GM18858 (cell line): ENCODE results near the gene HECW1.
"Not testable (repeated sequence)": the region's sequence is repeated elsewhere in the genome, so short reads cannot be mapped to it uniquely, and the experiment has no call there.

Source experiments
- ATAC-seq: cut with Tn5 transposase; IDR thresholded peaks from one replicate; pipeline ENCODE4 v1.9.1; 2021; ENCODE audit not compliant: unreplicated experiment

Gene HECW1

DNA sequence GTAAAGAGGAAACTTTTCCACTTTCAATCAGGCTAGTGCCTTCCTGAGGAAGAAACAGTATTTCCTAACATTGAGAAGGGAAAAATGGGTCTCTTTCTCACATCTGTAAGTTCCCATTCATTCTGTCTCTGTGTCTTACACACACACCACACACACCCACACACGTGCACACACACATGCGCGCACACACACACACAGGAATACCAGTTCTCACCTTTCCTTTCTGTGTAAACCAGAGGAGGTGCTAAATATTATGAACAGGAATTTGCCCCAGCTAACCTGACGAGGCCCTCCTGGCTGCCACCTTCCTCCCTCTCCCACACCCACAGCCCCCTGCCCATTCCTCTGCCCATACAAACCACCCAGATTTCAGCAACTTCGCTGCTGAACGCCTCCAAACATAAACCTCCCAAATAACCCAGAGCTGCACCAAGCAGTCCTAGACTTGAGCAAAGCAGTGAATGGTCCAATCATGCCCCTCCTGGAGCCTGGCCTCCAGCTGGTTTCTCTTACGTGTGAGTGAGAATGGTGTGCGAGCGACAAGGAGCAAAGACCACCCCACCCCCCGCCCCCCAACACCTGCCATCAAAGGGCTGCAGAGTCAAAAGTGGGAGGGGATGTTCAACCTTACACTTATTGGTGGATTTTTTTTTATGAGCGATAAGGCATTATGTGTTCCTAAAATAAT is 190.5 kb downstream of the HECW1 start:
- no peak for ATAC-seq

DNA sequence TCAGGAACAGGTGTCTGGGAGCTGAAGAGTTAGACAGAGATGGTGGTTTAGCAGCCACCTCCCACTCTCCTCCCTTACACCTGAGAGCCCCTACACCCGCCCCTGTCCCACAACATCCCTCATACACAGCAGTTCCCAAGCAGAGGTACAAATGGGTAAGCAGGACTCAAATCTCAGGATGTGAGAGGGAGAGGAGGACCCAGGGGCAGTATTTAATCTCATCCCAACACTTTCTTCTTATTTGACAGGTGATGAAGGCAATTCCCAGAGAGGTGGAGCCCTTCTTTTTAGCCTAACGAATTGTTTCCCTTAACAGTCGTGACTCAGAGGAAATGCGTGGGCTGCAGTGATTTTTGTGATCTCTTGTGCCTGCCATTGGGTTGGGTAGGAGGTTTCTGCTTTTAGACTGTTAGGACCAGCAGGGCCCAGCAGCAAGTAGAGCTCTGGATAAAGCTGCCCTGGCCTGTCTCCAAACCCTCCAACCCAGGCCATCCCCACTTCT is 191.3 kb downstream of the HECW1 start:
- ATAC-seq: no peak

GRCh38 chr7:43306404-43306803 is 194.0 kb downstream of the HECW1 start:
- no peak for ATAC-seq

- no peak for ATAC-seq
Observed at GRCh38 chr7:43307522-43307921, 195.1 kb downstream of the HECW1 start.

GRCh38 chr7:43308913-43309705 is 196.7 kb downstream of the HECW1 start:
- ATAC-seq: no peak

GRCh38 chr7:43309706-43310022 is 197.2 kb downstream of the HECW1 start:
- no peak for ATAC-seq

DNA sequence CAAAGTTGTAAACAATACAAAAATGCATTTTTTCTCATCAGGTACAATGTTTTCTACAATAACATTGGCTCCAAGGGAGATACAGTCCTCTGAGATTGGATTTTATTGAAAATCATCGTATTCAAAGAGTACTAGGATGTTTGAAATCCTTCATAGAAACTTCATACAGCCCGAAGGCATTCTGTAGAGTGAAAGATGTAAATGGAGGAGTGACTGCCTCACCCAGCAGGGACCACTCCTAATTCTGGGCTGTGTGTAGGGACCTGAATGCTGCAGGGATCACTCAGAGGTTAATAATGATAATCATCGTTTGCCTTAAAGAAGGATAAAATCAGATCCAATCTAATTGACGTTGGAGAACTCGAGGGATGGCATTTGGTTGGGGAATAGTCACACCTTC is 198.6 kb downstream of the HECW1 start:
- no peak for ATAC-seq

DNA sequence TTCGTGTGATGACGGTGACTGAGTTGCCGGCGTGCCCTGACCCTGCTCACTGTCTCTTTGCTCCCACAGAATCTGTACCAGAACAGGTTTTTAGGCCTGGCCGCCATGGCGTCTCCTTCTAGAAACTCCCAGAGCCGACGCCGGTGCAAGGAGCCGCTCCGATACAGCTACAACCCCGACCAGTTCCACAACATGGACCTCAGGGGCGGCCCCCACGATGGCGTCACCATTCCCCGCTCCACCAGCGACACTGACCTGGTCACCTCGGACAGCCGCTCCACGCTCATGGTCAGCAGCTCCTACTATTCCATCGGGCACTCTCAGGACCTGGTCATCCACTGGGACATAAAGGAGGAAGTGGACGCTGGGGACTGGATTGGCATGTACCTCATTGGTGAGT is 199.2 kb downstream of the HECW1 start:
- ATAC-seq: no peak

GRCh38 chr7:43313628-43314378 is 201.4 kb downstream of the HECW1 start:
- ATAC-seq: no peak

DNA sequence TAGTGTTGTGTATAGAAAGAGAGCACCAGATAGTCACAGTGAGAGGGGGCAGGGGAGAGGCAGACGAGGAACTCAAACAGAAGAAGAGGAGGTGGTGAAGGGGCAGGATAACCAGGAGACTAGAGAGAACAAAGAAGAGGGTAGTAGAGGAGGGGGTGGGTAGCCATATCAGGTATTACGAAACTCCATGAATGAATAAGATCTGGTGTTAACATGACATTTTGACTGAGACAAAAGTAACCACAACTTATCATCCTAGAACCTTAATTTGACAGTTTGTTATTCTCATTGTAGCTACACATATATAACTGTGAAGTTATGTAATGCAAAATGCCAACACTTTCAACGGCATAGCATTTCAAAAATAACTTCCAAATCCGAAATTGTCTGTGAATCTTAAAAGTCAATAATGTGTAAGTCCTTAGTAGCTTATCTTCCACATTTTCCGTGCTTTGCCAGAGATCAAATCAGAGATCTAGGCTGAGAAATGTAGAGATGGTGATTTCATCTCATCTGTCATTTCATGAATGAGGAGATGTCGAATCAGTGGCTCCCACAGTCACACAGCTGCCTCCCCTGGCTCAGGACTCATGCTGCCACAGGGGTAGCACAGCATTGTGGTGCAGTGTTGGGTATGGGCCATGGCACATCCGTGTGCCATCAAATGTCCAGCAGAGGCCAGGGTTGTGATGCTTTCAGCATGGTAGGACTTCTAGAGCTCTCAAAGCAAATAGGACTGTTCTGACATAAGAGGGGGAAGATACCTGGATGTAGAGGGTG is 202.1 kb downstream of the HECW1 start:
- no peak for ATAC-seq

GRCh38 chr7:43317075-43317474 is 204.6 kb downstream of the HECW1 start:
- ATAC-seq: no peak

DNA sequence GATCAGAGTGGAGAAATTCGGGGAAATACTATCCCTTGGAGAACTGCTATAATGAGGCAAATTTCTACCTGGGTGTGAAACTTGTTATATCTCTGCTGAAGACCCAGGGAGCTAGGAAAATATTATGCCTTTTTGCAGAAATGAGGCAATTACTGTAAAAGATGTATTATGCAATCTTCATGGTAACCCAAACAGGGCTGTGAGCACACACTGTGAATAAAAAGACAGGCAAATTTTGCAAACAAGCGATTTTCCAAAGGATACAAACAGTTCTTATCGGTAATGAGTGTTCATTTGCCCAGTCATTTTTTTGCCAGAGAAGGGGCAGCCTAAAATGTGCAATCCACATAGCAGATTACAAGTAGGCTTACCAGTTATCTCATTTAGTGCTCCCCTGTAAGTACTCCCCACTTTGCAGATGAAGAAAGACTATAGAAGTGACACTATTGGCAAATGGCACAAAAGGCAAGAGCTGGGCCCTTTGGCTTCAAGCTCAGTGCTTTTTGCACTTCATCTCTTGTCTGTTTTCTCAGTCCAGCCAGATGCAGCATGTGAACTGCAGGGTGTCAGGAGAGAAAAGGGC is 205.8 kb downstream of the HECW1 start:
- ATAC-seq: no peak

DNA sequence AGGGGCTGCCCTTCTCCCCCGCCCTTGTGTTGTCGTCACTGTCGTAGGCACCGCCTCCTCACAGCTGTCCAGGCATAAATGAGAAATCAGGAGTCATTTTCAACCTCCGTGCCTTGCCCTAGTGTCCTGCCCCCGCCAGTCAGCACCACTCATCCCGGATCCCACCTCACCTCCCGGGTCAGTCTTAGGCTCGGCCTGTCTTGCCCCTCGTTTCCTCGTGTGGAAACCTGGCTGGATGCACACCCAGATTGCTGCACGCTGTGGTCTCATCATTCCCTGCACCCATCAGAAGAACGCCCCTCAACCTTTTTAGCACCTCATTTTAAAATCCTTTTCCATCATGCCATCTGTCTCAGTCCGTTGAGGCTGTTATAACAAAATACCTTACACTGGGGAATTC is 213.1 kb downstream of the HECW1 start:
- no peak for ATAC-seq

- ATAC-seq: no peak
Observed at GRCh38 chr7:43328336-43328735, 215.9 kb downstream of the HECW1 start.

DNA sequence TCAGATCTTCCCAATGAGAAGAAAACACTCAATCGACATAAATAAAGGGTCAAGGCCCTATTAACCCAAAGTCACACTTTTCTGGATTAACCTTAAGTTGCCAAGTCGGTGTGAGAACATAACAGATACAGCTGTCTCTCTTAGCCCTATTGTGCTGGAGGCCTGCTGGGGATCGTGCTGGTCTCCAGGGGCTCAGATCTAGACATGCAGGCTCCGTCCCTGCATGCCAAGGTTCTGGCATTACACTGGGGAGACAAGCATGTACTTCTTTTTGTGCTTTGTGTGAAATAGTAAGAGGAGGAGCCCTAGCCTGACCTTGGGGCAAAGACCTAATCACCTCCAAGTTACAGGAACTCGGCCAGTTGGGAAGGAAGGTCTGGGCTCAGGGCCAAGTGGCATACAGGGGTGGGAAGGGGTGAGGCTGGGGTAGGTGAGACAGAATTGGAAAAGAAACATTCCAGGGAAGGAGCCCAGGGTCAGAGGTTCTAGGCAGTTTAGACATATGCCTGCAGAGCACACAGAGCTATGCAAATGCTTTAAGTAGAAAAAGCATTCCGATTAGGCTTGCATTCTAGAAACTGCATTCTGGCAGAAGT is 216.4 kb downstream of the HECW1 start:
- no peak for ATAC-seq

DNA sequence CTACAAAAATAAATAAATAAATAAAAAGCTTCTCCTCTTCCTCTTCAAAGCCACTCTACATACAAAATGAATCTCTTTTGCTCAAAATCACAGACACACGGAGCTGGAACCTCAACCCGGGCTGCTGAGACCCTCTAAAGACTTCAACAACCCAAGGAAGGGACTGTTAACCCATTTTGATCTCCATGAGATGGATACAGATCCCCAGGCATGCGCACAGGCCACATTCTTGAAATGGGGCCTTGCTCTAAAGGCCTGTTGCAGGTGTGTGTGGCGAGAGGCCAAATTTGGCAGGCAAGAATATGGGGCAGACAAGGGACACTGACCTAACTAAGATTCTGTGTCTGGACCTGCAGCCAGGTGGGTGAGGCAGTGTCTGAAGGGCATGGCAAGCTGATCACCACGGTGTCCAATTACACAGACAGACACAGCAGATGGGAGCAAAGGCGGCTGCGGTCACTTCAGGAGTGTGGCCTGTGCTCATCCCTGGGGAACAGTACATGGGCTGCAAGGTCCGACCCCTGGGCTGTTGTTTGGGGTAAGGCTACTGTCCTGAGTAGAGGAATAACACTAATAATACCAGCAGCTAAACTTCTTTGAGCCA is 219.8 kb downstream of the HECW1 start:
- no peak for ATAC-seq

- no peak for ATAC-seq
Observed at GRCh38 chr7:43337191-43337590, 224.7 kb downstream of the HECW1 start.

DNA sequence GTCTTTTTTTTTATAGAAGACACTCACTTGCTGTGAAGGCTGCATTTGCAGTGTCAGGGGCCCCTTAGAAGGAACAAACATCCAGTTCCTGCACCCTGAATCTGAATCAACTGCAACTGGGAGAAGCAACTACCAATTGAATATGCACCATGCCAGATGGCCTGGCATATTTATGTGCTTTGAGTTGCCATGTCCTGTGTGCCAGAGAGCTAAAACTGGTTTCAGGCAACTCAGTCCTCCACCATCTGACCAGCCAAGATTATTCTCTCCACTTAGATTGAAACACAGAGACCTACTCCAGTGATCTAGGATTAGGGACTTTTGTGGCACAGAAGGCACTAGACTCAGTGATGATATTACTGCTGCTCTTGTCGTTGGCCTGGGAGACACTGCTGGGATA is 225.4 kb downstream of the HECW1 start:
- ATAC-seq: no peak

GRCh38 chr7:43341132-43341531 is 228.7 kb downstream of the HECW1 start:
- ATAC-seq: no peak

DNA sequence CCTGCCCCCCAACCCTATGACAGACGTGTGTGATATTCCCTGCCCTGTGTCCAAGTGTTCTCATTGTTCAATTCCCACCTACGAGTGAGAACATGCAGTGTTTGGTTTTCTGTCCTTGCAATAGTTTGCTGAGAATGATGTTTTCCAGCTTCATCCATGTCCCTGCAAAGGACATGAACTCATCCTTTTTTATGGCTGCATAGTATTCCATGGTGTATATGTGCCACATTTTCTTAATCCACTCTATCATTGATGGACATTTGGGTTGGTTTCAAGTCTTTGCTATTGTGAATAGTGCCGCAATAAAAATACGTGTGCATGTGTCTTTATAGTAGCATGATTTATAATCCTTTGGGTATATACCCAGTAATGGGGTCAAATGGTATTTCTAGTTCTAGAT is 231.0 kb downstream of the HECW1 start:
- ATAC-seq: not testable (repeated sequence)
